Measurements from ENCODE around the gene CLDN3. TPM values are rescaled to one million over a fixed set of nuclear protein-coding genes. Genes with fewer than 3 reads are reported as not detected.

CLDN3 gene
- total and polyA plus RNA-seq, 5 donors from 2014 or later, result not detected

DNA sequence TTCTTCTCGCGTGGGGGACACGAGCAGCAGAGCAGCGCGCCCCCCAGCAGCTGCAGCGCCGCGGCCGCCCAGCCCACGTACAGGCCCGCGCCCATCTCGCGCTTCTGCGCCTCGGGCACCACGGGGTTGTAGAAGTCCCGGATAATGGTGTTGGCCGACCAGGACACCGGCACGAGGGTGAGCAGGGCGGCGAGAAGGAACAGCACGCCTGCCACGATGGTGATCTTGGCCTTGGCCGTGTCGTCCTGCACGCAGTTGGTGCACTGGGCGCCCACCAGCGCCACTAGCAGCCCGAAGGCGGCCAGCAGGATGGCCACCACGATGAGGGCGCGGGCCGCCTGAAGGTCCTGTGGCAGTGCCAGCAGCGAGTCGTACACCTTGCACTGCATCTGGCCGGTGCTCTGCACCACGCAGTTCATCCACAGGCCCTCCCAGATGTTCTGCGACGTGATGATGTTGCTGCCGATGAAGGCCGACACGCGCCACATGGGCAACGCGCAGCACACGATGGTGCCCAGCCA is 529 bp downstream of the CLDN3 start:
- Mint-ChIP-seq H3K27me3 (peaks cover 38% of the 10 kb centered on the region), H3K9me3 (peaks cover 0 to 1% (median 0%) of the 10 kb centered on the region in 7 donors), H3K4me1 (peaks cover 0 to 10% (median 0%) of the 10 kb centered on the region in 4 donors), H3K27ac (no peak overlapping the region), H3K4me3 (no peak overlapping the region), H3K36me3 (no peaks in the 10 kb centered on the region)
- Histone ChIP-seq H3K27ac (ENCODE audit: insufficient read depth, low read length, poor library complexity, severe bottlenecking) (no peak overlapping the region), H3K4me3 (ENCODE audit: low read depth, low read length) (no peak overlapping the region), H3K9me3 (ENCODE audit: control insufficient read depth in 2 of 2, low read length in 2 of 2) (no peaks in the 10 kb centered on the region), H3K27me3 (ENCODE audit: control insufficient read depth, insufficient read depth, low read length) (peaks cover 6% of the 10 kb centered on the region), H3K4me1 (ENCODE audit: control insufficient read depth, insufficient read depth, low read length, poor library complexity, severe bottlenecking) (peaks cover 9% of the 10 kb centered on the region), H3K36me3 (ENCODE audit: control insufficient read depth, insufficient read depth, low read length) (no peaks in the 10 kb centered on the region)
- no peak for DNase-seq
- ATAC-seq (ENCODE audit: low read depth in 2 of 2), result no peak

DNA sequence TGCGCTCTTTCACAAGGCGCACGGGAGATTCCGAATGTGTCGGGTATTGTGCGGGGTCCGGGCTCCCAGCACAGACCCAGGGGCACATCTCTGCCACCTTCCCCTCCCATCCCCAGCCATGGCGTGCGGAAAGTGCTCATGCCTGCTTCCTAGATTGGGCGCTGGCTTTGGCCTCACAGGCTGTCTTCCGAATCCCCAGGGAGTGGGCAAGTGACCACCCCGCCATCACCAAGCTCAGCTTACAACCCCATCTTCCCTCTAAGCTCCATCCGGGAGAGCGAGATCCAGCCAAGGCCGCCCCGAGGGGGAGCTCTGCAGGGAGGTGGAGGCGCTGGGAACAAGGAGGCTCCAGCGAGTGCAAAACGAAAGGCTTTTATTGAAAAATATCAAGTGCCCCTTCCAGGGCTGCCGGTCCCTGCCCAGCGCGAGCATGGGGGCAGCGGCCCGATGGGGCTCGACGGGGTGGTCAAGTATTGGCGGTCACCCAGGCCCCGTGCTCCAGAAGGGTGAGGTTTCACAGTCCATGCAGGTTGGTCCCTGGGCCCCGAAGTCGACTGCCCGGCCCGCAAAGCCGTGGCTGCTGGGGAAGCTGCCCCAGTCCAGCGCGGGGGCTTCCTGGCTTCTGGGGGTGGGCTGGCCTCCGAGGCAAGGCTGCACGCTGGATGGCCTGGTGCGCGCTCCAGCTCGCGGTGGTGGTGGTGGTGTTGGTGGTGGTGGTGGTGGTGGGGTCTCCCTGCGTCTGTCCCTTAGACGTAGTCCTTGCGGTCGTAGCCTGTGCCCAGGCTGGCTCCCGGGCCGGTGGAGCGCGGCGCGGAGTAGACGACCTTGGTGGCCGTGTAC is 1.2 kb downstream of the CLDN3 start:
- Mint-ChIP-seq H3K27me3 (peaks cover 32% of the 10 kb centered on the region), H3K9me3 (peaks cover 0 to 1% (median 0%) of the 10 kb centered on the region in 7 donors), H3K36me3 (no peaks in the 10 kb centered on the region), H3K4me3 (no peak overlapping the region), H3K27ac (no peak overlapping the region), H3K4me1 (peaks cover 0 to 10% (median 0%) of the 10 kb centered on the region in 4 donors)
- Histone ChIP-seq H3K4me3 (ENCODE audit: low read depth, low read length) (no peak overlapping the region), H3K36me3 (ENCODE audit: control insufficient read depth, insufficient read depth, low read length) (no peaks in the 10 kb centered on the region), H3K4me1 (ENCODE audit: control insufficient read depth, insufficient read depth, low read length, poor library complexity, severe bottlenecking) (peaks cover 9% of the 10 kb centered on the region), H3K27ac (ENCODE audit: insufficient read depth, low read length, poor library complexity, severe bottlenecking) (no peak overlapping the region), H3K9me3 (ENCODE audit: control insufficient read depth in 2 of 2, low read length in 2 of 2) (no peaks in the 10 kb centered on the region), H3K27me3 (ENCODE audit: control insufficient read depth, insufficient read depth, low read length) (peaks cover 6% of the 10 kb centered on the region)
- ATAC-seq (ENCODE audit: low read depth in 2 of 2) (no peak), DNase-seq (no peak)

DNA sequence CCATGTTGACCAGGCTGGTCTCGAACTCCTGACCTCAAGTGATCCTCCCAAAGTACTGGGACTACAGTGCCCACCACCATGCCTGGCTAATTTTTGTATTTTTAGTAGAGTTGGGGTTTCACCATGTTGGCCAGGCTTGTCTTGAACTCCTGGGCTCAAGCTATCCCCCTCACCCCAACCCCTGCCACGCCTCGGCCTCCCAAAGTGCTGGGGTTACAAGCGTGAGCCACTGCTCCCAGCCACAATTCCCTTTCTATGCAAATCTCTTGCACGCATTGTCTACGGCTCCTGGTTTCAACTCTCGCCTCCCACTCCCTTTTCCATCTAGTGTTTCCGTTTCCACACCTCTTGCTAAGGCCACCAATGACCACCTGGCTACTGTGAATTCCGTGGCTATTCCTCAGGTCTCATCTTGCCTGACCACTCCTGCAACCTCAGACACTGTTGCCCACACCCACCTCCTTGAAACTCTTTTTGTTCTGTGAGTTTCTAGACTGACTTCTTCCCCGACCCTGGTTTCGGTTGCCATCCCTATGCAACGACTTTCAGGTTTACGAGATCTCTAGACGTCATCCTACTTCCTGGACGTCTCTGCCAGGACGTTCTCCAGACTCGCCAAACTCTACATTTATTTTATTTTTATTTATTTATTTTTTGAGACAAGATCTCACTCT is 3.4 kb downstream of the CLDN3 start:
- H3K27ac ChIP-seq (ENCODE audit: insufficient read depth, low read length, poor library complexity, severe bottlenecking), result no peak overlapping the region
- no peak overlapping the region for H3K4me3 ChIP-seq (ENCODE audit: low read depth, low read length)
- Mint-ChIP-seq H3K4me3 (no peak overlapping the region), H3K4me1 (peaks cover 0 to 10% (median 0%) of the 10 kb centered on the region in 4 donors), H3K36me3 (no peaks in the 10 kb centered on the region), H3K27ac (no peak overlapping the region), H3K9me3 (peaks cover 0 to 3% (median 0%) of the 10 kb centered on the region in 7 donors), H3K27me3 (peaks cover 19% of the 10 kb centered on the region)
- peaks cover 6% of the 10 kb centered on the region for H3K27me3 ChIP-seq (ENCODE audit: control insufficient read depth, insufficient read depth, low read length)
- no peaks in the 10 kb centered on the region for H3K9me3 ChIP-seq (ENCODE audit: control insufficient read depth in 2 of 2, low read length in 2 of 2)
- H3K4me1 ChIP-seq (ENCODE audit: control insufficient read depth, insufficient read depth, low read length, poor library complexity, severe bottlenecking), result peaks cover 9% of the 10 kb centered on the region
- no peaks in the 10 kb centered on the region for H3K36me3 ChIP-seq (ENCODE audit: control insufficient read depth, insufficient read depth, low read length)
- DNase-seq (no peak), ATAC-seq (ENCODE audit: low read depth in 2 of 2) (no peak)

DNA sequence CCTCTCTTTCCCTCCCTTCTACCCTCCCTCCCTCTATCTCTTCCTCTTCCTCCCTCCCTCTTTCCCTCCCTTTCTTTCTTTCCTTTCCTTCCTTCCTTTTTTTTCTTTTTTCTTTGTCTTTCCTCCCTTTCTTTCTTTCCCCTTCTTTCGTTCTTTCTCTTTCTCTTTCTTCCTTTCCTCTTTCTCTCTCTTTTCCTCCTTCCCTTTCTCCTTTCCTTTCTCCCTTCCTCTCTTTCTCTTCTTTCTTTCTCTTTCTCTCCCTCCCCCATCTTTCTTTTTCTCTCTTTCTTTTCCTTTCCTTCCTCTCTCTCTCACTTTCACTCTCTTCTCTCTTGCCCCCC is 7.4 kb downstream of the CLDN3 start:
- Histone ChIP-seq H3K27me3 (ENCODE audit: control insufficient read depth, insufficient read depth, low read length) (no peaks in the 10 kb centered on the region), H3K36me3 (ENCODE audit: control insufficient read depth, insufficient read depth, low read length) (no peaks in the 10 kb centered on the region), H3K9me3 (ENCODE audit: control insufficient read depth in 2 of 2, low read length in 2 of 2) (no peaks in the 10 kb centered on the region), H3K4me3 (ENCODE audit: low read depth, low read length) (no peak overlapping the region), H3K4me1 (ENCODE audit: control insufficient read depth, insufficient read depth, low read length, poor library complexity, severe bottlenecking) (no peaks in the 10 kb centered on the region), H3K27ac (ENCODE audit: insufficient read depth, low read length, poor library complexity, severe bottlenecking) (no peak overlapping the region)
- Mint-ChIP-seq H3K36me3 (no peaks in the 10 kb centered on the region), H3K27me3 (peaks cover 5% of the 10 kb centered on the region), H3K4me3 (no peak overlapping the region), H3K4me1 (no peaks in the 10 kb centered on the region), H3K9me3 (peaks cover 0 to 3% (median 0%) of the 10 kb centered on the region in 7 donors), H3K27ac (no peak overlapping the region)
- ATAC-seq (ENCODE audit: low read depth in 2 of 2) (no peak), DNase-seq (no peak)

DNA sequence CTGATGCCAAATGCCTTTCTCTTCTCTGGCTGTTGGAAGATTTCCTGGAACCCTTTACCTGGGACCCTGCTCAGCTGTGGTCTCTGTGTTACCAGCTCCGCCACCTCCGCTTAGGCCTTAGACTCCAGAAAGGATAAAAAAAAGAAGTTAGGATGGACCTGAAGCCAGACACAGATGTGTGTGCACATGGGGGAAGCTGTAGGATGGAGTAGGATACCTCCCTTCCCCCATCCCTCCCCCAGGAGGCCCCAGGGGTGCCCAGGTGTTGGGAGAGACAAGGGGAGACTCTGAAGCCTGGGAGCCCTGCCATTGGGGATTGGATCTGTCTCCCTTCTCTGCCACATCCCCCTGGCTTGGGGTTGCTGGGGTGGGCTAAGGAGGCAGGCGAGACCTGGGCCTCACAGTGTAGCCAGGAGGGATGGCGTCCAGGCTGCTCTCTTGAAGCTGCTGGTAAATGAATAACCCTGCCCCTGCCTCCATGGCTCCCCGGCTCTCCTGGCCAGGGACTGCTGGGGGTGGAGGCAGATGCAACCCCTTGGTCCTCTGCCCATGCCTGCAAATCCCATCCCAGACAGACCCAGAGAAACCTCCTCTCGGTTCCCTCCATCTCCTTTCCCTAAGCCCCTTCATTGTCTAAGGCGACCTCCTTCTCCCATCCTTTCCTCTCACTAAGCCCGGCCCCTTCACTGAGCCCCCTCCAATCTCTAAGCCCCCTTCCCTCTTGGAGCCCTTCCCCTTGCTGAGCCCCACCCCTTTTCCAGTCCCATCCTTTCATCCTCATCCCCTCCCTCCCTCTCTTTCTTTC is 8.0 kb downstream of the CLDN3 start:
- ATAC-seq (ENCODE audit: low read depth in 2 of 2) (no peak), DNase-seq (no peak)
- Mint-ChIP-seq H3K9me3 (peaks cover 0 to 3% (median 0%) of the 10 kb centered on the region in 7 donors), H3K4me3 (no peak overlapping the region), H3K27me3 (peaks cover 5% of the 10 kb centered on the region), H3K36me3 (no peaks in the 10 kb centered on the region), H3K27ac (no peak overlapping the region), H3K4me1 (no peaks in the 10 kb centered on the region)
- no peaks in the 10 kb centered on the region for H3K27me3 ChIP-seq (ENCODE audit: control insufficient read depth, insufficient read depth, low read length)
- H3K4me1 ChIP-seq (ENCODE audit: control insufficient read depth, insufficient read depth, low read length, poor library complexity, severe bottlenecking), result no peaks in the 10 kb centered on the region
- no peaks in the 10 kb centered on the region for H3K9me3 ChIP-seq (ENCODE audit: control insufficient read depth in 2 of 2, low read length in 2 of 2)
- H3K4me3 ChIP-seq (ENCODE audit: low read depth, low read length), result no peak overlapping the region
- no peaks in the 10 kb centered on the region for H3K36me3 ChIP-seq (ENCODE audit: control insufficient read depth, insufficient read depth, low read length)
- H3K27ac ChIP-seq (ENCODE audit: insufficient read depth, low read length, poor library complexity, severe bottlenecking), result no peak overlapping the region

DNA sequence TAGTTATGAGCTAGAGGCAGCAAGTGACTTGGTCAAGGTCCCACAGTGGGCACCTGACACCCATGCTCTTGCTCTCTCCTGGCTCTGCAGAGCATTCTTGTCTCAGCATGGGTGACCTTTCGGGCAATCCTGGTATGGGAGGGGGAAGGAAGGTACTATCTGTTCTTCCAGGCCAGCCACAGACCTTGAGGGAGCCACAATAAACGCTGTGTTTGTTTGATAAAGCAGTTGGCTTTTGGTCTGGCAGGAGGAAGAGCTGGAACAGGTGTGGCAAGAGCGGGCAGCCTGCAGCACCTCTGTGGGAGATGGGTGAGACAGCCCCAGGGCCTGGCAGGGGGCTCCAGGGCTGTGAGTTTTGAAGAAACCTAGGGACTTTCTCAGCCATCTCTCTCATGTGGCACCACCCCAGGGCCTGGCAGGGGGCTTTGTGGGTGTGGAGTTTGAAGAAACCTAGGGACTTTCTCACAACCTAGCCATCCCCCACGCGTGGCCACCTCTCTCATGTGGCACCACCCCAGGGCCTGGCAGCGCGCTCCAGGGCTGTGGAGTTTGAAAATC is 11.4 kb downstream of the CLDN3 start:
- Histone ChIP-seq H3K4me3 (ENCODE audit: low read depth, low read length) (no peak overlapping the region), H3K9me3 (ENCODE audit: control insufficient read depth in 2 of 2, low read length in 2 of 2) (no peaks in the 10 kb centered on the region), H3K36me3 (ENCODE audit: control insufficient read depth, insufficient read depth, low read length) (no peaks in the 10 kb centered on the region), H3K27me3 (ENCODE audit: control insufficient read depth, insufficient read depth, low read length) (no peaks in the 10 kb centered on the region), H3K27ac (ENCODE audit: insufficient read depth, low read length, poor library complexity, severe bottlenecking) (no peak overlapping the region), H3K4me1 (ENCODE audit: control insufficient read depth, insufficient read depth, low read length, poor library complexity, severe bottlenecking) (no peaks in the 10 kb centered on the region)
- Mint-ChIP-seq H3K27me3 (peaks cover 5% of the 10 kb centered on the region), H3K4me1 (no peaks in the 10 kb centered on the region), H3K9me3 (peaks cover 0 to 3% (median 0%) of the 10 kb centered on the region in 7 donors), H3K36me3 (no peaks in the 10 kb centered on the region), H3K27ac (no peak overlapping the region), H3K4me3 (no peak overlapping the region)
- ATAC-seq (ENCODE audit: low read depth in 2 of 2) (no peak), DNase-seq (no peak)

DNA sequence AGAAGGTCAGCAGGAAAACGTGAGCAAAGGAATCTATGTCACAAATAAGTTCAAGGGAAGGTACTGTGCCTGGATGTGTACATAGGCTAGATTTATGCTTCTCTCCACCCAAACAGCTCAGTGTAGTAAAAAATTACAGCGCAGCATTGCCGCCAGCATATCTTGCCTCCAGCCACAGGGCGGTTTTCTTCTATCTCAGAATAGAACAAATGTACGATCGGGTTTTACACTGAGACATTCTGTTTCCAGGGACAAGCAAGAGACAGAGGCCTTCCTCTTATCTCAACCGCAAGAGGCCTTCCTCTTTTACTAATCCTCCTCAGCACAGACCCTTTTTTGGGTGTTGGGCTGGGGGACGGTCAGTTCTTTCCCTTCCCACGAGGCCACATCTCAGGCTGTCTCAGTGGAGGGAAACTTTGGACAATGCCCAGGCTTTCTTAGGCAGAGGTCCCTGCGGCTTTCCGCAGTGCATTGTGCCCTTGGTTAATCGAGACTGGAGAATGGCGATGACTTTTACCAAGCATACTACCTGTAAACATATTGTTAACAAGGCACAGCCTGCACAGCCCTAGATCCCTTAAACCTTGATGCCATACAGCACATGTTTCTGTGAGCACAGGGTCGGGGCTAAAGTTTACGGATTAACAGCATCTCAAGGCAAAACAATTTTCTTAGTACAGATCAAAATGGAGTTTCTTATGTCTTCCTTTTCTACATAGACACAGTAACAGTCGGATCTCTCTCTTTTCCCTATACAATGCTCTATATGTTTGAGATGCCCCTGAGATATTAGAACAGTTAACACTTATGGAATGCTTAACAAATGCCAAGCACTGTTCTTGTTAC is 19.9 kb downstream of the CLDN3 start:
- H3K9me3 ChIP-seq (ENCODE audit: control insufficient read depth in 2 of 2, low read length in 2 of 2), result no peaks in the 10 kb centered on the region
- Mint-ChIP-seq H3K4me3 (no peak overlapping the region), H3K27ac (no peak overlapping the region), H3K27me3 (no peaks in the 10 kb centered on the region), H3K9me3 (peaks cover 0 to 2% (median 0%) of the 10 kb centered on the region in 7 donors), H3K4me1 (no peaks in the 10 kb centered on the region), H3K36me3 (no peaks in the 10 kb centered on the region)
- peaks cover 2% of the 10 kb centered on the region for H3K27me3 ChIP-seq (ENCODE audit: control insufficient read depth, insufficient read depth, low read length)
- no peak for ATAC-seq (ENCODE audit: low read depth in 2 of 2)
- H3K4me3 ChIP-seq (ENCODE audit: low read depth, low read length), result no peak overlapping the region
- no peak overlapping the region for H3K27ac ChIP-seq (ENCODE audit: insufficient read depth, low read length, poor library complexity, severe bottlenecking)
- DNase-seq, result no peak
- no peaks in the 10 kb centered on the region for H3K36me3 ChIP-seq (ENCODE audit: control insufficient read depth, insufficient read depth, low read length)
- H3K4me1 ChIP-seq (ENCODE audit: control insufficient read depth, insufficient read depth, low read length, poor library complexity, severe bottlenecking), result no peaks in the 10 kb centered on the region

Data from CD4-positive, CD25-positive, alpha-beta regulatory T cell (primary cell).